ENCODE measurements around the gene DSG4.

DSG4 gene

DNA sequence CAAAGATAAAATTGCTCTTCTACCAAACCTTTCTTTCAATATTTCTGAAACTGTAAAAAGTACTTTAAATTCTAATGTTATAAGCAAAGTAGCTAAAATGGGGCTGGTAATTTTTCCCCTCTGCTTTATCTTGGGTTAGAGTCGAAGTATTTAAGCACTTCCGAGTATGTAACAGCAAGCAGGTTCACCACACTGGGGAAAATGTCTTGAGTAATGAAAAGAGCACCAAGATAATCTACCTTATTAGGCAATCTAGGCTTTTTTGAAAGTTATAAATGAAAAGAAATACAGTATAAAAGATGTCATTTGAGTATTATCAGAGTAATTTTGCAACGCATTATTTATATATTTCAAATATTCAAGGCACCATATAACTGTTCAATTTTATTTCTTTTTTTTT is 70.3 kb downstream of the DSG4 start:
- no peak for DNase-seq
- ATAC-seq (ENCODE audit: insufficient read depth, low read depth): no peak
- Histone ChIP-seq H3K9ac (ENCODE audit: low read depth, low read length) (no peak overlapping the region), H3K4me1 (ENCODE audit: insufficient read depth, low read length) (no peaks in the 10 kb centered on the region), H3K36me3 (ENCODE audit: insufficient read depth, low read length) (no peaks in the 10 kb centered on the region), H3K4me3 (ENCODE audit: low read depth in 1 of 2, low read length in 2 of 2) (no peak overlapping the region), H3K27me3 (ENCODE audit: insufficient read depth, low read length, poor library complexity) (peaks cover 3% of the 10 kb centered on the region), H2AFZ (ENCODE audit: low read depth, low read length) (no peak overlapping the region), H3K79me2 (ENCODE audit: insufficient read depth, low read length) (no peaks in the 10 kb centered on the region), H4K20me1 (ENCODE audit: insufficient read depth, low read length) (no peaks in the 10 kb centered on the region), H3K9me3 (ENCODE audit: insufficient read depth, low read length, severe bottlenecking) (no peaks in the 10 kb centered on the region), H3K27ac (ENCODE audit: low read length) (no peak overlapping the region), H3K4me2 (ENCODE audit: insufficient read depth, low read length) (no peak overlapping the region)
- TF ChIP-seq EZH2 (IDR thresholded peaks at IDR 0.05; ENCODE audit: borderline replicate concordance, low read depth, low read length, severe bottlenecking): no peak
- TF ChIP-seq, protein P1, sequence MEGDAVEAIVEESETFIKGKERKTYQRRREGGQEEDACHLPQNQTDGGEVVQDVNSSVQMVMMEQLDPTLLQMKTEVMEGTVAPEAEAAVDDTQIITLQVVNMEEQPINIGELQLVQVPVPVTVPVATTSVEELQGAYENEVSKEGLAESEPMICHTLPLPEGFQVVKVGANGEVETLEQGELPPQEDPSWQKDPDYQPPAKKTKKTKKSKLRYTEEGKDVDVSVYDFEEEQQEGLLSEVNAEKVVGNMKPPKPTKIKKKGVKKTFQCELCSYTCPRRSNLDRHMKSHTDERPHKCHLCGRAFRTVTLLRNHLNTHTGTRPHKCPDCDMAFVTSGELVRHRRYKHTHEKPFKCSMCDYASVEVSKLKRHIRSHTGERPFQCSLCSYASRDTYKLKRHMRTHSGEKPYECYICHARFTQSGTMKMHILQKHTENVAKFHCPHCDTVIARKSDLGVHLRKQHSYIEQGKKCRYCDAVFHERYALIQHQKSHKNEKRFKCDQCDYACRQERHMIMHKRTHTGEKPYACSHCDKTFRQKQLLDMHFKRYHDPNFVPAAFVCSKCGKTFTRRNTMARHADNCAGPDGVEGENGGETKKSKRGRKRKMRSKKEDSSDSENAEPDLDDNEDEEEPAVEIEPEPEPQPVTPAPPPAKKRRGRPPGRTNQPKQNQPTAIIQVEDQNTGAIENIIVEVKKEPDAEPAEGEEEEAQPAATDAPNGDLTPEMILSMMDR (IDR thresholded peaks at IDR 0.05; ENCODE audit: borderline replicate concordance, extremely low read depth, low read length, poor library complexity, severe bottlenecking): no peak

GRCh38 chr18:31447530-31448191 is 71.1 kb downstream of the DSG4 start, which contains the start of gene DSG3:
DSG3 (plus strand) TSS chr18:31447741; CDS start chr18:31447878, 137 bp downstream.
- no peaks in the 10 kb centered on the region for H3K4me1 ChIP-seq (ENCODE audit: insufficient read depth, low read length)
- no peaks in the 10 kb centered on the region for H3K36me3 ChIP-seq (ENCODE audit: insufficient read depth, low read length)
- H2AFZ ChIP-seq (ENCODE audit: low read depth, low read length): no peak within 1 kb of the TSS
- H3K27me3 ChIP-seq (ENCODE audit: insufficient read depth, low read length, poor library complexity): peaks cover 3% of the 10 kb centered on the region
- H3K9me3 ChIP-seq (ENCODE audit: insufficient read depth, low read length, severe bottlenecking): no peaks in the 10 kb centered on the region
- DNase-seq (no peak), ATAC-seq (ENCODE audit: insufficient read depth, low read depth) (no peak)
- no peak within 1 kb of the TSS for H3K9ac ChIP-seq (ENCODE audit: low read depth, low read length)
- TF ChIP-seq EZH2 (IDR thresholded peaks at IDR 0.05; ENCODE audit: borderline replicate concordance, low read depth, low read length, severe bottlenecking): no peak
- TF ChIP-seq, protein P1 (IDR thresholded peaks at IDR 0.05; ENCODE audit: borderline replicate concordance, extremely low read depth, low read length, poor library complexity, severe bottlenecking): no peak
- H3K27ac ChIP-seq (ENCODE audit: low read length): no peak within 1 kb of the TSS
- H3K4me3 ChIP-seq (ENCODE audit: low read depth in 1 of 2, low read length in 2 of 2): no peak within 1 kb of the TSS
- H3K79me2 ChIP-seq (ENCODE audit: insufficient read depth, low read length): no peaks in the 10 kb centered on the region
- H3K4me2 ChIP-seq (ENCODE audit: insufficient read depth, low read length): no peak within 1 kb of the TSS
- no peaks in the 10 kb centered on the region for H4K20me1 ChIP-seq (ENCODE audit: insufficient read depth, low read length)

DNA sequence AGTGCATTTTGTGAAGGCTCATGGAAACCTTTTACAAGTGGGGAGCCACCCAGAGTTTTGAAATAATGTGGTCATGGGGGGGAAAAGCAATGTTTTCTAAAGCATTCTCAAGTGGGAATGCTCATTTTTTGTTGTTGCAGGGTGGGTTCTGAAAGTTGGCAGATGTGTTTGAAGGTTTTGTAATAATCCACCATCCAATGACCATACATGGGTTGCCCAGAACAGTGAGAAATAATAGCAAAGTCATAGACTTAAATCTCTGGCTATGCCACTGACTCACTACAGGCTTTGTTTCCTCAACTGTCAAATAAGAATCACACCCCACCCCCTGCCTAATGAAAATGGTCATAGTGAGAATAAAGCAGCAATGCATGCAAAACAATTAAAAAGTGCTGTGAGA is 73.8 kb downstream of the DSG4 start:
- no peaks in the 10 kb centered on the region for H3K9me3 ChIP-seq (ENCODE audit: insufficient read depth, low read length, severe bottlenecking)

More for the DNA sequence above, 73.8 kb downstream of the DSG4 start:
- Histone ChIP-seq H3K4me3 (ENCODE audit: low read depth in 1 of 2, low read length in 2 of 2) (no peak overlapping the region), H3K36me3 (ENCODE audit: insufficient read depth, low read length) (no peaks in the 10 kb centered on the region), H3K27ac (ENCODE audit: low read length) (no peak overlapping the region), H3K4me2 (ENCODE audit: insufficient read depth, low read length) (no peak overlapping the region), H4K20me1 (ENCODE audit: insufficient read depth, low read length) (no peaks in the 10 kb centered on the region), H2AFZ (ENCODE audit: low read depth, low read length) (no peak overlapping the region), H3K27me3 (ENCODE audit: insufficient read depth, low read length, poor library complexity) (peaks cover 3% of the 10 kb centered on the region), H3K79me2 (ENCODE audit: insufficient read depth, low read length) (no peaks in the 10 kb centered on the region), H3K9ac (ENCODE audit: low read depth, low read length) (no peak overlapping the region), H3K4me1 (ENCODE audit: insufficient read depth, low read length) (no peaks in the 10 kb centered on the region)
- TF ChIP-seq, protein P1 (IDR thresholded peaks at IDR 0.05; ENCODE audit: borderline replicate concordance, extremely low read depth, low read length, poor library complexity, severe bottlenecking): no peak
- no peak for TF ChIP-seq EZH2 (IDR thresholded peaks at IDR 0.05; ENCODE audit: borderline replicate concordance, low read depth, low read length, severe bottlenecking)
- ATAC-seq (ENCODE audit: insufficient read depth, low read depth) (no peak), DNase-seq (no peak)
